HTERT RPE-1 (cell line): Measurements from ENCODE around the gene KLRK1.
"Not testable (repeated sequence)": the region's sequence is repeated elsewhere in the genome, so short reads cannot be mapped to it uniquely, and the experiment has no call there.

ENCODE experiments used
- in situ Hi-C: fragments of 300-500 bp; cut with MboI; formaldehyde crosslinking; loops from 4 replicates; pipeline ENCODE4 v1.14.3; 2020; ENCODE audit warnings: low sequenced_read_pairs

Gene KLRK1

DNA sequence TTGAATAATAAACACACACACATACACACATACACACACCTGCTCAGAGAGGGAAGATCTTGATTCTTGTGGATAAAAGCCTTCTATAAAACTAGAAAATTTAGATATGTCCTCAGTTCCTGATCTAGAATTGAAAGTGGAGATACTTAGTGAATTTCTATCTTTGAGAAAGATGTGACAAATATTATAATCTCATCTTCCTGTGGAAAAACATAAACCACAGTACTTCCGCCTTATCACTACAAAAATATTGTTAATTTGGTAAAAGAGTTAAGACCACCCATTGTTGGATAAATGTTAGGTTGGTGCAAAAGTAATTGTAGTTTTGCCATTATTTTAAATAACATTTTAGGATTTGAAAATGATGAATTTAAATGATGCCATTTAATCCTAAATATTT lies at the start of gene KLRK1:
Gene KLRK1 (minus strand): TSS at position 138 of the 400 bp plus-strand sequence. CDS start 1,231 bp downstream, outside the sequence.
- in situ Hi-C loops: no loop called here

DNA sequence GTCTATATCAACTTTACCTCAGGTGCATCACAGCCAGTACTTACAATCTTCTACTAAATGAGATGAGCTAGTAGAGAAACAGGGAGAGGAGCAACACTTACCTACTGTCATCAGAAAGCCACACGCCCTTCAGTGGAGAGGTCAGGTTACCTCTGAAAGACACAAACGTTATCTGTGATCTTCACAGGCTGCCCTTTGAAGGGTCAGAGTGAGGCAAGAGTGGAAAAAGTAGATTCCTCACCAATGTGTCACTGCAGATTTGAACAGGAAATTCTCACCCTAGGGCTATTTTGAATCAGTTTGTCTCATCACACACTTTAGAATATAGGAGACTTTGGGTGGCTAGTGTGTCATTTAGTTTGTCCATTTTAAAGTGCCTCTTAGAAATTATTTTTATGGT lies 47.8 kb upstream of the KLRK1 start:
- in situ Hi-C loops: not testable (repeated sequence)

DNA sequence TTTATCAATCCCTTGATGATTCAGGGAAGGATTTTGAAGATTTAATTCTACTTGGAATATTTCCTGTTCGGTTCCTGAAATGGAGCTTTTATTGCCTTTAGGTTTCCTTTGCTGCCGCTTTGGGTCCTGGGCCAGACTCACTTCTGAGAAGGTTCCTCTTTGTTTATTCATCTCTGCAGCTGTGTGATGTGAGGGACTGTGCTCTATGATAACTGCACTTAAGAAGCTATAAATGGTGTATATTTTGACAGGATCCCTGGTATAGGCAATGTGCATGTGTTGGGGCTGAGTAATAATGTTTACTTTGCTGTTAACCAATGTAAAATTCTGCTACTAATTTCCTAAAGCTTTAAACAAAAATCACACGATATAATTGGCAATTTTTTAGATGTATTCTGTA lies 46.0 kb upstream of the KLRK1 start, which contains the start of gene KLRC2:
Gene KLRC2 (minus strand): TSS at position 195 of the 400 bp plus-strand sequence. CDS start 24 bp downstream, at position 171.
- in situ Hi-C loops: not testable (repeated sequence)

DNA sequence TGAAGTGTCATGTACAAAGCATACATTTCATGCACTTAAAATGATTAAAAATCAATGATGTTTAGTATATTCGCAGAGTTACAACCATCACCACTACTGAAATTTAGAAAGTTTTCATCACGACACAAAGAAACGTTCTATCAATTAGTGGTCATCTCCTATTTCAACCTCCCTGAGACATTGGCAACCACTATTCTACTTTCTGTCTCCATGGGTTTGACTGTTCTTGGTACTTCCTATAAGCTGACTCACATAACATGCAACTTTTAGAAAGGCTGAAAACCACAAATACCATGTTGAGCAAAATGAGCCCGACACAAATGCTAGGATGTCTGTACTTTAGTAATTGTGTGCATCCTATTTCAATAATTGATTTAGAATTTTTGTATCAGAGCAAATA lies 40.8 kb upstream of the KLRK1 start:
- in situ Hi-C loops: not testable (repeated sequence)

DNA sequence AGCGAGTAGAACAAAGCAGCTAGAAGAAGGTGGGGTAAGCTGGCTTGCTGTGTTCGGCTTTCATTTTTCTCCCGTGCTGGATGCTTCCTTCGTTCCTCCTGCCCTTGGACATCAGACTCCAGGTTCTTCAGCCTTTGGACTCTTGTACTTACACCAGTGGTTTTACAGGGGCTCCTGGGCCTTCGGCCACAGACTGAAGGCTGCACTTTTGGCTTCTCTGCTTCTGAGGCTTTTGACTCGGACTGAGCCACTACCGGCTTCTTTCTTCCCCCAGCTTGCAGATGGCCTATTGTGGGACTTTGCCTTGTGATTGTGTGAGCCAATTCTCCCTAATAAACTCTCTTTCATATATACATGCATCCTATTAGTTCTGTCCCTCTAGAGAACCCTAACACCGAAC lies 36.1 kb upstream of the KLRK1 start:
- in situ Hi-C loops: not testable (repeated sequence)

DNA sequence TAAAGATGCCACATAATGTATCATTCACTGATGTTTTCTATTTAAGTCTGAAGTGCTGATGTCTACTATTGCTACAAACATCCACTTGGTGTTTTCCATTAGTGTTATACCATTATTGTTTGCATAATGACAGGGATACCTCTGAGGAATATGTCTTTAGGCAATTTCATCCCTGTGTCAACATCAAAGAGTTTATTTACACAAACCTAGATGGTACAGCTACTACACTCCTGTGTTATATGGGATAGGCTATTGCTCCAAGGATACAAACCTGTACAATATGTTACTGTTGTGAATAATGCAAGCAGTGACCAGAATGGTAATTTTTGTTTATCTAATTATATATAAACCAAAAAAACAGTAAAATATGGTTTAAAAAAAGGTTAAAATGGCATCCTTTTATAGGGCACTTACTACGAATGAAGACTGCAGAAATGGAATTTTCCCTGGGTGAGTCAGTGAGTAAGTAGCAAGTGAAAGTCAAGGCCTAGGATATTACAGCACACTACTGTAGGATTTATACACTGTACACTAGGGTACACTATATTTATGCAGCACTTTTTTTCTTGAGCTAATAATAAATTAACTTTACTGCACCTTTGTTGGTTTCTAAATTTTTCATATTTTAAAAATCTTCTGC lies 34.5 kb upstream of the KLRK1 start:
- in situ Hi-C loops: not testable (repeated sequence)

DNA sequence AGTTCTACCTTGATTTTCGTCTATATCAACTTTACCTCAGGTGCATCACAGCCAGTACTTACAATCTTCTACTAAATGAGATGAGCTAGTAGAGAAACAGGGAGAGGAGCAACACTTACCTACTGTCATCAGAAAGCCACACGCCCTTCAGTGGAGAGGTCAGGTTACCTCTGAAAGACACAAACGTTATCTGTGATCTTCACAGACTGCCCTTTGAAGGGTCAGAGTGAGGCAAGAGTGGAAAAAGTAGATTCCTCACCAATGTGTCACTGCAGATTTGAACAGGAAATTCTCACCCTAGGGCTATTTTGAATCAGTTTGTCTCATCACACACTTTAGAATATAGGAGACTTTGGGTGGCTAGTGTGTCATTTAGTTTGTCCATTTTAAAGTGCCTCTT lies 32.3 kb upstream of the KLRK1 start:
- in situ Hi-C loops: not testable (repeated sequence)

DNA sequence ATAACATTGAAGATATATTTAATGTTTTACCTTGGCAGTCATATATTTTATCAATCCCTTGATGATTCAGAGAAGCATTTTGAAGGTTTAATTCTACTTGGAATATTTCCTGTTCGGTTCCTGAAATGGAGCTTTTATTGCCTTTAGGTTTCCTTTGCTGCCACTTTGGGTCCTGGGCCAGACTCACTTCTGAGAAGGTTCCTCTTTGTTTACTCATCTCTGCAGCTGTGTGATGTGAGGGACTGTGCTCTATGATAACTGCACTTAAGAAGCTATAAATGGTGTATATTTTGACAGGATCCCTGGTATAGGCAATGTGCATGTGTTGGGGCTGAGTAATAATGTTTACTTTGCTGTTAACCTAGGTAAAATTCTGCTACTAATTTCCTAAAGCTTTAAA lies 30.5 kb upstream of the KLRK1 start, which contains the start of gene KLRC3:
Gene KLRC3 (minus strand): TSS at position 262 of the 400 bp plus-strand sequence. CDS start 45 bp downstream, at position 217.
- in situ Hi-C loops: not testable (repeated sequence)

DNA sequence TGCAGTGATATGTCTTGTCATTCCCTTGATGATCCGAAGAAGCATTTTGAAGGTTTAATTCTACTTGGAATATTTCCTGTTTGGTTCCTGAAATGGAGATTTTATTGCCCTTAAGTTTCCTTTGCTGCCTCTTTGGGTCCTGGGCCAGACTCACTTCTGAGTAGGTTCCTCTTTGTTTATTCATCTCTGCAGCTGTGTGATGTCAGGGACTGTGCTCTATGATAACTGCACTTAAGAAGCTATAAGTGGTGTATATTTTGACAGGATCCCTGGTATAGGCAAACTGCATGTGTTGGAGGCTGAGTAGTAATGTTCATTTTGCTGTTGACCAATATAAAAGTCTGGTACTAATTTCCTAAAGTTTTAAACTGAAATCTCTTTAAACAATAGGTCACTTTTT lies 19.6 kb upstream of the KLRK1 start, which contains the start of gene KLRC4:
Gene KLRC4 (minus strand): TSS at position 366 of the 400 bp plus-strand sequence. CDS start 182 bp downstream, at position 184.
- in situ Hi-C loops: no loop called here

DNA sequence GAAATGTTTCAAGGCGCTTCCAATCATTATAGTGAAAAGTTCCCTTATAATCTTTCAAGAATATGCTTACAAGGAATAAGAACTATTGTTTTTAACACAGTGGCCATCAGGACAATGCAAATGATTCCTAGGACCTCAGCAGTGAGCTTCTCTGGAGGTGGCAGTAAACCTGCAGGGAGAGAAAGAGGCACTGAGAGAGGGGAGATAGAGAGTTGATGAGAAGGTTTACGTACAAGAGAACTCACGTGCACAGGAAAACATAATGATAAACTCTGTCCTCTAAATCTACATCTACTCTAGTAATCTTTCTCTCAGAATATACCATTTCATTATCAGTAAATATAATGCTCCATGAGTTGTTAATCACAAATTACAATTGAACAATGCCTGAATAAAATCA lies 19.0 kb upstream of the KLRK1 start:
- in situ Hi-C loops: no loop called here

DNA sequence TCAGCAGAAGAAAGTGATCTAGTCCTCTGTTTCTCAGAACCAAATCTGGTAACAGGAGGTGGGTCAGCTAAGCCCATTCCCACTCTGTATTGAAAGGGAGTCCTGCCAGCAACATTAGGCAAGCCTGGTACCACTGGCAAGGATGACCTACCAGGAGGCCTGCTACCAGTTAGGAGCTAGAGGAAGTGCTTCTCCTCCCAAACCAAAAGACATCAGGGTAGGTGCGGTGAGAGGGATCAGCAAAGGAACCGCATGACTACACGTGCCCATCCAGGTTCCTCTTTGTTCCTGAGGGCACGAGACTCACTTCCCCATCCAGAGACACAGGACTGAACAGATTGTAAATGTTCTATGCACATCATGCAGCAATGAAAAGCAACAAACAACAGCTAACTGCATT lies 16.9 kb upstream of the KLRK1 start:
- in situ Hi-C loops: no loop called here

DNA sequence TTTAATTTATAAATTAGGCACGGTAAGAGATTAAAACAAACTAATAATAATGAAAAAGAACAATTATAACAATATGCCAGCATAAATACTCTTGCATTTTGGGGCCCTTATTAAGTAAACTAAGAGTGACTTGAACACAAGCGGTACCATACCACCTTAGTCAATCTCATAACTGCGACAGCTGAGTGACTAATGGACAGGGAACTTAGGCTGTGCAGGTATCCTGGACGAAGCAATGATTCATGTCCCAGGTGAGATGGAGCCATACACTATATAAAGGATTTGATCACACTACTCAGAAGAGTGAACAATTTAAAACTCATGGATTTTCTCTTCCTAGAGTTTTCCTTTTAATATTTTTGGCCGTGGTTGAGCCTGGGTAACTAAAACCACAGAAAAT lies 15.5 kb upstream of the KLRK1 start:
- in situ Hi-C loops: no loop called here

DNA sequence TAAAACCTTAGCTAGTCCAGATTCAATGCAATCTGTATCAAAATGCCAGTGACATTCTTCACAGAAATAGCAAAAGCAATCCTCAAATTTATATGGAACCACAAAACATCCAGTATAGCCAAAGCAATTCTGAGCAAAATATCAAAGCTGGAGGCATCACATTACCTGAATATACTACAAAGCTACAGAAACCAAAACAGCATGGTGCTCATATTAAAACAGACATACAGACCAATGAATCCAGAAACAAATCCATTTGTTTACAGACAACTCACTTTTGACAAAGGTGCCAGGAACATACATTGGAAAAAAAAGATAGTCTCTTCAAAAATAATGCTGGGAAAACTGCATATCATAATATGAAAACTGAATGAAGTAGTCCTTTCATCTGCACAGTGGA lies 15.0 kb upstream of the KLRK1 start:
- in situ Hi-C loops: no loop called here

DNA sequence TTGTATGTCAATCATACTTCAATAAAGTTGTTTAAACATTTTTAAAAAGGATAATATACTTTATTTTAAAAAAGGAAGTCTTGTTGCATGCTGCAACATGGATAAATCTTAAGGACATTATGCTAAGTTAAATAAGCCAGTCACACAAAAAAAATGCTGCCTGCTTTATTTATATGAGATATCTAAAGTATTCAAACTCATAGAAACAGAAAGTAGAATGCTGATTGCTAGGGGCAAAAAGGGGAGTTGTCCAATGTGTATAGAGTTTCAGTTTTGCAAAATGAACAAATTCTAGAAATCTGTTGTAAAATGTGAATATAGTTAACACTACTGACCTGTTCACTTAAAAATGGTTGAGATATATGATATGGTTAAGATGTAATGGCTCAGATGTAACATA lies 11.0 kb upstream of the KLRK1 start:
- in situ Hi-C loops: no loop called here

DNA sequence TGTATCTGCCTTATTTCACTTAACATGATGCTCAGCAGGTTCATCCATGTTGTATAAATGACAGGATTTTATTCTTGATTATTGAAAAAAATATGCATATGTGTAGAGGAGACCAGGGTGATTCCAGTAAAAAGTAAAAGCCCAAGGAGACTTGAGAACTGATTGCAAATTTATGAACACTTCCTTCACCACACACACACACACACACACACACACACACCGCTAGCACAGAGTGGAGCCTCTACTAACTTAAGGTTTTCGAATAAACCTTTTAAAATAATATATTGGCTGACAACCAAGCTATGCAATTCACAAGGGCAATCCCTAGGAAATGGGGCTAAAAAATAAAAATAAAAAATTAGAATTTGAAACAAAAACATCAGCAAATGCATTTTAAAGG lies 8.3 kb upstream of the KLRK1 start:
- in situ Hi-C loops: no loop called here

DNA sequence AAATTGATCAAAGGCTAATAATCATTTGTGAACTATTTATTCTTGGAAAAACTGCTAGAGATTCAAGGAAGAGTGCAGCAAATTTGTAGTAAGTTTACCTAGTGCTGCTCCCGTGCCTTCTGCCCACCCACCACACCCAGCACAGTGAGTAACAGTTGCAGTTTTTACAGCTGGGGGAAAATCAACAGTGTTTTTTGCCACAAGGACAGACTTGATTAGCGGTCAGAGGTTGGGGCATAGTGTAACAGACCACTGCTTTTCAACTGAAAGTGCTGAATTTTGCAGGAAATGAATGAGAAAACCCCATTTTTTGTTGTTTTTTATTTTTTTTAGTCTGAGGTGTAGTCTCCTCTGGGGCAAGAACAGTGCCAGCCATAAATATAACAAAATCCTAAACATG lies 7.5 kb upstream of the KLRK1 start:
- in situ Hi-C loops: no loop called here

DNA sequence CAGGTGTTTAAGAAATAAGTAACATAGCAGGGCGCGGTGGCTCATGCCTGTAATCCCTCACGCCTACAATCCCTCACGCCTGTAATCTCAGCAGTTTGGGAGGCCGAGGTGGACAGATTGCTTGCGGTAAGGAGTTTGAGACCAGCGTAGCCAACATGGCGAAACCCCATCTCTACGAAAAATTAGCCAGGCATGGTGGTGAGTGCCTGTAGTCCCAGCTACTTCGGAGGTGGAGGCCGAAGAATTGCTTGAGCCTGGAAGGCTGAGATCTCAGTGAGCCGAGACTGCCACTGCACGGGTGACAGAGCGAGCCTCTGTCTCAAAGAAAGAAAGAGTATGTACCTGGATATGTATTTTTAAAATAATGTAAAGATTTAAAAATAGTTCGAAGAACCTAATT lies 6.3 kb upstream of the KLRK1 start:
- in situ Hi-C loops: not testable (repeated sequence)

DNA sequence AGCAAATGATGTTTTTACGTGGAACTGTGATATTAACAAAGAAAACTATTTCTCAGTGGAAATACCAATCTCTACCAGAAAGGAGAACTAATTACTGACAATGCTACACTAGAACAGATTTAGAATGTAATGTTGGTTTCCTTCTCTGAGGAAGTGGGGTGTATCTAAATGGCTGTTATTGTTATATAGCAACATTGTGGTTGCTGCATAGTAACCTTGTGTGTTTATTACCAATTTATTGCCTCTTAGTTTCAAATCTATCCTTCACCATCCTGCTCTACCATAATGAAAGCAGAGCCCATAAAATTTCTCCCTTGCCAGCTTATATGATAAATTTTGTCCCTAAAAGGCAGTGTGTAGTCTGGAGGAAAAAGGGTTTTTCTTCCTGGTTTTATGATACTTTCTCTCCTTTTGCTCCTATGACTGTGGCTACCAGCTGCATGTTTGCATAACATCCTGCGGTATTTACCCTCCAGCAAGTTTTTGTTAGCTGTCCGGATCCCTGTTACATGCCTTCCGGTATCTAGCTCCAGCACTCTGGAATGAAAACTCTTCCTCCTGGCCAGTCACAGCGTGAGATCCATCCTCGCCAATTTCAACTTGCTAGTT lies 5.7 kb upstream of the KLRK1 start:
- in situ Hi-C loops: no loop called here

DNA sequence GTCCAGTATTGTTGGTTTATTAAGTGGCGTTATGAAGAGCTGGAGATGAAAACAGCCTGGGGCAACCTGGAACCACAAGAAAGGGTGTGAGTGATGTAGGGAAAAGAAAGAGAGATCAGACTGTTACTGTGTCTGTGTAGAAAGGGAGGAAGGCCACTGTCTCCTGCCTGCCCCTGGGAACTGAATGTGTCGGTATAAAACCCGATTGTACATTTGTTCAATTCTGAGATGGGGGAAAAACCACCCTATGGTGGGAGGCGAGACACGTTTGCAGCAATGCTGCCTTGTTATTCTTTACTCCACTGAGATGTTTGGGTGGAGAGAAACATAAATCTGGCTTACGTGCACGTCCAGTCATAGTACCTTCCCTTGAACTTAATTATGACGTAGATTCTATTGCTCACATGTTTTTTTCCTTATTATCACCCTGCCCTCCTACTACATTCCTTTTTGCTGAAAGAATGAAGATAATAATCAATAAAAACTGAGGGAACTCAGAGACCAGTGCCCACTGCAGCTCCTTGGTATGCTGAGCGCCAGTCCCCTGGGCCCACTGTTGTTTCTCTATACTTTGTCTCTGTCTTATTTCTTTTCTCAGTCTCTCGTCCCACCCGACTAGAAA lies 4.8 kb upstream of the KLRK1 start:
- in situ Hi-C loops: not testable (repeated sequence)

DNA sequence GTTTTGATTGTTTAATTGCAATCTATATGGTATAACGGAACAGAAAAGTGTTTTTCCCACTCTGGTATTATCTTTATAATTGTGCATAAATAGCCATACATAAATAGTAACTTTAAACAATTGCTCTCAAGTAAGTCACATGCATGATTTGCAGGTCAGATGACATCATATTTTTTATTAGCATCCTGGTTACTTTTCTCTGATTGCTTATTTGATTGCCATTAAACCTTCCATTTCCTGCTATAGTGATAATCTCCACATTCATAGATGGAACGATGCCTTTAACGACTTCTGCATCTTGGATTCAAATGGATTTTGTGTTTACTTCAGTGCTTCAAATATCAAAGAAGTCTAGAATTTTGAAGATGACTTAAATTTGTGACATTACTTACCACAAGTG lies 3.5 kb upstream of the KLRK1 start:
- in situ Hi-C loops: no loop called here

DNA sequence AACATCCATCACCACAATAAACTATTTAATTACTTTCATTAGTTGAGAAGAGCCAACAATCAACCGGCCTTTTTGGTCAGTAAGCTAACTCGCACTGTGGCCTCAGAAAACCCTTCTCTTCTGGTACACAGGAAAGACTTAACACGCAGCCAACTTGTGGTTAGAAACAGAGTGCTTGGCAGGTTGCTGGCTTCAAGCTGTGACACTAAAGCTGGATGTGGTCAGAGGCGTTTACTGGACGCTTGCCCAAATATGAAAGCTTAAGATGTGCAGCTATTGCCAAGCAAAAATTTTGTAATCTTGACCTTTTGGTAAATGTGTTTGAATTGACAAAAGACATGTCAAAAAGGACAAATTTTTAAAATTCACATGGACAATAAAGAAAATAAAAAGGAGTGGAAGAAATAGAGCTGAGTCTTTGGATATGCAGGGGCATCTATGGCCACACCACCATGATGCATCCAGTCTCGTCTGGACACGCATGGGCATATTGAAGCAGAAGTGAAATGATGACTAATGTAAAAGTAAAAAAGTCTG lies 2.6 kb upstream of the KLRK1 start:
- in situ Hi-C loops: no loop called here

DNA sequence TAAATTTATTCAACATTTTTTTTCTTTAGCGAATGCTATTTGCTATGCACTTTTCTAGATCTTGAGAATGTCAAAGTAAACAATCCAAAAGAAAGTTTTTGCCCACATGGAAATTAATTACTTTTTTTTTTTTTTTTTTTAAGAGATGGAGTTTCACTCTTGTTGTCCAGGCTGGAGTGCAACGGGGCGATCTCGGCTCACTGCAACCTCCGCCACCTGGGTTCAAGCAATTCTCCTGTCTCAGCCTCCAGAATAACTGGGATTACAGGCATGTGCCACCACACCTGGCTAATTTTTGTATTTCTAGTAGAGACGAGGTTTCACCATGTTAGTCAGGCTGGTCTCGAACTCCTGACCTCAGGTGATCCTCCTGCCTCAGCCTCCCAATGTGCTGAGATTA lies 1.1 kb upstream of the KLRK1 start:
- in situ Hi-C loops: not testable (repeated sequence)
